ENCODE results near the gene PRUNE1.

DNA sequence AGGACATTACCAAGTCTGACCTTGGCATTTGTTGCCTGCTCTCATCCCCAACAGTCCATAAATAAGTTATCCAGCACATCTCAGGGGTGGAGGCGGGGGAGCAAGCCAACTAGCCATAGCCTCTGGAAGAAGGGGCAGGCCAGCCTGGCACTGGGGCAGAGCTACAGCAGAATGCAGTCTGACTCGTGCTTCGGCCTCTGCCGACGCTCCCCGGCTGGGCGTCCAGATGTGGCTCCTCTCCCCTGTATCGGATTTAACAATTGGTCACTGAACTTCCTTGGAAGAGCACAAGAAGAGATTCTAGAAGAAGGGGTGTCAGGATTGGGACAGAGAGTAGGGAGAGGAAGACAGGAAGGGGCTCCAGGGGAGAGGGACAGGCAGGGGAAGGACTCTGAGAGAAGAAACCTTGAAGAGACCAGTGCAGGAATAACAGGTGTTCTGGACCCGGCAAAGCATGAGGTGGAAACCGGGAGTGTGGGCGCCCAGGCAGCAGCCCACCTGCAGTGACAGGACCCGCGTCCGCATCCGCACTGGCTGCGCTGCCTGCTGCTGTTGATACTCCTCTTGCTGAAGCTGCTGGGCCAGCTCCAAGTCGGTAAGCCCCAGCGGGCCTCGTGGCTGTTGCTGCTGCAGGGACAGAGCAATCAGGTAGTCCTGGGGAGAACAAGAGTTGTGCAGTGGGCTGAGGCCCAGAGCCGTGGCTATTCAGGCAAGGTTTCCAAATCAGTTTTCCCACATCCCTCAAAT lies 10.9 kb upstream of the PRUNE1 start:
- TF ChIP-seq, protein P1, sequence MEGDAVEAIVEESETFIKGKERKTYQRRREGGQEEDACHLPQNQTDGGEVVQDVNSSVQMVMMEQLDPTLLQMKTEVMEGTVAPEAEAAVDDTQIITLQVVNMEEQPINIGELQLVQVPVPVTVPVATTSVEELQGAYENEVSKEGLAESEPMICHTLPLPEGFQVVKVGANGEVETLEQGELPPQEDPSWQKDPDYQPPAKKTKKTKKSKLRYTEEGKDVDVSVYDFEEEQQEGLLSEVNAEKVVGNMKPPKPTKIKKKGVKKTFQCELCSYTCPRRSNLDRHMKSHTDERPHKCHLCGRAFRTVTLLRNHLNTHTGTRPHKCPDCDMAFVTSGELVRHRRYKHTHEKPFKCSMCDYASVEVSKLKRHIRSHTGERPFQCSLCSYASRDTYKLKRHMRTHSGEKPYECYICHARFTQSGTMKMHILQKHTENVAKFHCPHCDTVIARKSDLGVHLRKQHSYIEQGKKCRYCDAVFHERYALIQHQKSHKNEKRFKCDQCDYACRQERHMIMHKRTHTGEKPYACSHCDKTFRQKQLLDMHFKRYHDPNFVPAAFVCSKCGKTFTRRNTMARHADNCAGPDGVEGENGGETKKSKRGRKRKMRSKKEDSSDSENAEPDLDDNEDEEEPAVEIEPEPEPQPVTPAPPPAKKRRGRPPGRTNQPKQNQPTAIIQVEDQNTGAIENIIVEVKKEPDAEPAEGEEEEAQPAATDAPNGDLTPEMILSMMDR (IDR thresholded peaks at IDR 0.05) = no peak
- no peak for TF ChIP-seq POLR2A (IDR thresholded peaks at IDR 0.05)
